GM12892 (cell line): Measurements from ENCODE around the gene MACROD1.

ENCODE experiments used
- POLR2A ChIP-seq: IDR thresholded peaks from 2 replicates; pipeline ENCODE4 v1.6.1; 2011; ENCODE audit warnings: low read depth, low read length, control low read depth
- POLR2AphosphoS5 ChIP-seq: IDR thresholded peaks from 2 replicates; pipeline ENCODE4 v1.6.1; 2011; ENCODE audit warnings: low read depth, low read length, control low read depth
- TAF1 ChIP-seq: IDR thresholded peaks from 2 replicates; pipeline ENCODE4 v1.6.1; 2011; ENCODE audit warnings: low read depth, mild to moderate bottlenecking, control low read depth, low read length, borderline replicate concordance

DNA sequence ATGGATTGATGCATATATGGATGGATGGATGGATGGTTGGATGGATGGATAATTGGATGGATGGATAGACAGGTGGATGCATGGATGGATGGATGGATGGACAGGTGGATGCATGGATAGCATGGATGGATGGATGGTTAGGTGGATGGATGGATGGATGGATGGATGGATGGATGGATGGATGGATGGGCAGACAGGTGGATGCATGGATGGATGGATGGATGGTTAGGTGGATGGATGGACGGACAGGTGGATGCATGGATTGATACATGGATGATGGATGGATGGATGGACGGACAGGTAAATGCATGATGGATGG lies 52.5 kb downstream of the MACROD1 start:
- TF ChIP-seq POLR2AphosphoS5 (no peak), POLR2A (no peak), TAF1 (no peak)
